HG03108 (cell line): Measurements from ENCODE around the gene ZNF778.
A peak's percentile ranks its signal among the peaks of the same experiment; 100 is the strongest.

ENCODE experiments used
- ATAC-seq: cut with Tn5 transposase; IDR thresholded peaks from one replicate; pipeline ENCODE4 v1.9.1; 2021; ENCODE audit warnings: moderate library complexity; ENCODE audit not compliant: unreplicated experiment

ZNF778 gene

GRCh38 chr16:89217388-89218191 lies at the start of gene ZNF778:
Gene ZNF778, plus strand, starts transcription at chr16:89217703. Its CDS starts 3,425 bp downstream, at chr16:89221128.
- ATAC-seq, result peak; percentile 72

- ATAC-seq, result no peak
Measured at GRCh38 chr16:89168381-89169189, 48.9 kb upstream of the ZNF778 start.

- no peak for ATAC-seq
Measured at GRCh38 chr16:89169778-89170177, 47.7 kb upstream of the ZNF778 start.

- no peak for ATAC-seq
Measured at GRCh38 chr16:89170346-89171215, 46.9 kb upstream of the ZNF778 start.

GRCh38 chr16:89171216-89172170 lies 46.0 kb upstream of the ZNF778 start, which contains the start of gene CDH15:
Gene CDH15, plus strand, starts transcription at chr16:89171748. Its CDS starts 84 bp downstream, at chr16:89171832.
- peak; percentile 71 for ATAC-seq

GRCh38 chr16:89172171-89172527 lies 45.4 kb upstream of the ZNF778 start:
- no peak for ATAC-seq

- ATAC-seq, result no peak
Measured at GRCh38 chr16:89172528-89173173, 44.9 kb upstream of the ZNF778 start.

GRCh38 chr16:89173174-89173921 lies 44.2 kb upstream of the ZNF778 start:
- ATAC-seq, result no peak

- no peak for ATAC-seq
Measured at GRCh38 chr16:89174055-89174827, 43.3 kb upstream of the ZNF778 start.

- ATAC-seq, result no peak
Measured at GRCh38 chr16:89174877-89175276, 42.6 kb upstream of the ZNF778 start.

- ATAC-seq, result no peak
Measured at GRCh38 chr16:89175280-89176146, 42.0 kb upstream of the ZNF778 start.

- ATAC-seq, result no peak
Measured at GRCh38 chr16:89176147-89176690, 41.3 kb upstream of the ZNF778 start.

- ATAC-seq, result no peak
Measured at GRCh38 chr16:89176717-89177116, 40.8 kb upstream of the ZNF778 start.

- no peak for ATAC-seq
Measured at GRCh38 chr16:89177501-89177900, 40.0 kb upstream of the ZNF778 start.

GRCh38 chr16:89178453-89179147 lies 38.9 kb upstream of the ZNF778 start:
- ATAC-seq, result no peak

GRCh38 chr16:89179148-89179484 lies 38.4 kb upstream of the ZNF778 start:
- ATAC-seq, result no peak
